GM23338 (cell line): ENCODE measurements around the gene ASPG. TPM values are rescaled to one million over a fixed set of nuclear protein-coding genes. Genes with fewer than 3 reads are reported as not detected.
"Not testable (repeated sequence)": the region's sequence is repeated elsewhere in the genome, so short reads cannot be mapped to it uniquely, and the experiment has no call there.

Experiments used
- ATAC-seq: fragments of 200-7000 bp; cut with Tn5 transposase; 3 replicates; pipeline ENCODE4 v1.9.1; 2020
- DNase-seq: peaks from one replicate; pipeline ENCODE4 v3.0.0-alpha.2; 2015; ENCODE audit warnings: low spot score
- H2AFZ ChIP-seq: fragments of 200-600 bp; sonication (generic); 2 replicates; pipeline ENCODE4 v1.8.0; 2016; ENCODE audit warnings: antibody characterized with exemption, mild to moderate bottlenecking, moderate library complexity
- H3F3A ChIP-seq: fragments of 200-600 bp; sonication (generic); replicated peaks from 2 replicates; pipeline ENCODE4 v1.8.0; 2017; ENCODE audit warnings: antibody characterized with exemption, mixed run types, low read depth
- H3K27ac ChIP-seq: fragments of 200-600 bp; sonication (generic); 2 replicates; pipeline ENCODE4 v1.6.1; 2016; ENCODE audit warnings: low read depth
- H3K27me3 ChIP-seq: fragments of 200-600 bp; sonication (generic); 2 replicates; pipeline ENCODE4 v1.8.0; 2016; ENCODE audit warnings: mild to moderate bottlenecking, mixed run types, moderate library complexity; ENCODE audit not compliant: insufficient read depth
- H3K36me3 ChIP-seq: fragments of 200-600 bp; sonication (generic); 2 replicates; pipeline ENCODE4 v1.8.0; 2016; ENCODE audit warnings: mild to moderate bottlenecking; ENCODE audit not compliant: insufficient read depth
- H3K4me1 ChIP-seq: fragments of 200-600 bp; sonication (generic); 2 replicates; pipeline ENCODE4 v1.8.0; 2016; ENCODE audit warnings: mild to moderate bottlenecking, moderate library complexity; ENCODE audit not compliant: insufficient read depth
- H3K4me2 ChIP-seq: fragments of 200-600 bp; sonication (generic); 2 replicates; pipeline ENCODE4 v1.7.1; 2017; ENCODE audit warnings: mixed run types
- H3K4me3 ChIP-seq: fragments of 200-600 bp; sonication (generic); 2 replicates; pipeline ENCODE4 v1.6.1; 2016; ENCODE audit warnings: mixed run types
- H3K79me2 ChIP-seq: fragments of 200-600 bp; sonication (generic); replicated peaks from 2 replicates; pipeline ENCODE4 v1.8.0; 2017; ENCODE audit warnings: mild to moderate bottlenecking; ENCODE audit not compliant: insufficient read depth
- H3K9me2 ChIP-seq: fragments of 200-600 bp; sonication (generic); 2 replicates; pipeline ENCODE4 v1.8.0; 2017; ENCODE audit not compliant: insufficient read depth
- H4K20me1 ChIP-seq: fragments of 200-600 bp; sonication (generic); replicated peaks from 2 replicates; pipeline ENCODE4 v1.8.0; 2017; ENCODE audit warnings: mild to moderate bottlenecking; ENCODE audit not compliant: insufficient read depth
- H3K27ac Mint-ChIP-seq: 2 replicates; pipeline ENCODE4 v1.8.0; 2020; ENCODE audit warnings: inconsistent platforms, mild to moderate bottlenecking, moderate library complexity, mixed read lengths
- H3K27me3 Mint-ChIP-seq: 3 replicates; pipeline ENCODE4 v1.8.0; 2022; ENCODE audit warnings: low read depth, mild to moderate bottlenecking, moderate library complexity, mixed read lengths, inconsistent platforms; ENCODE audit not compliant: insufficient read depth, poor library complexity
- H3K36me3 Mint-ChIP-seq: 3 replicates; pipeline ENCODE4 v1.8.0; 2021; ENCODE audit warnings: low read depth, mild to moderate bottlenecking, inconsistent platforms, moderate library complexity, mixed read lengths
- H3K4me1 Mint-ChIP-seq: 3 replicates; pipeline ENCODE4 v1.8.0; 2020; ENCODE audit warnings: mild to moderate bottlenecking, inconsistent platforms, mixed read lengths
- H3K4me3 Mint-ChIP-seq: 3 replicates; pipeline ENCODE4 v1.8.0; 2021; ENCODE audit warnings: moderate library complexity, mild to moderate bottlenecking, inconsistent platforms, mixed read lengths
- H3K9me3 Mint-ChIP-seq: 3 replicates; pipeline ENCODE4 v1.8.0; 2020; ENCODE audit warnings: moderate library complexity, mild to moderate bottlenecking, inconsistent platforms, mixed read lengths
- EZH2 ChIP-seq: fragments of 200-600 bp; sonication (generic); IDR thresholded peaks from one replicate; pipeline ENCODE4 v1.8.0; 2017; ENCODE audit warnings: antibody characterized with exemption, mild to moderate bottlenecking, low read depth; ENCODE audit not compliant: unreplicated experiment
- EZH2phosphoT487 ChIP-seq: fragments of 200-600 bp; sonication (generic); IDR thresholded peaks from one replicate; pipeline ENCODE4 v1.8.1; 2018; ENCODE audit warnings: antibody characterized with exemption; ENCODE audit not compliant: unreplicated experiment
- NANOG ChIP-seq: IDR thresholded peaks from 2 replicates; pipeline ENCODE4 v1.6.1; 2016; ENCODE audit warnings: antibody characterized with exemption, borderline replicate concordance
- ZNF462 ChIP-seq: fragments of 250-450 bp; sonication (Bioruptor Pico); IDR thresholded peaks from 2 replicates; pipeline ENCODE4 v1.5.0; 2020; ENCODE audit warnings: mild to moderate bottlenecking, moderate library complexity
- polyA plus RNA-seq: library from polyadenylated mRNA; unstranded; fragments of >200 nt; fragmentation: Nextera tagmentation; extraction: Ambion mirVana; gene quantifications from 2 replicates; pipeline ENCODE4 v1.2.1, GENCODE V29; 2016
- total RNA-seq: library from RNA; depleted of rRNA; stranded (reverse); fragments of >200 nt; shearing (Covaris generic); gene quantifications from 2 replicates; pipeline ENCODE4 v1.2.3, GENCODE V29; 2014

The ASPG gene
- total and polyA plus RNA-seq, 2 experiments from 2014 or later, result 0.61 to 6.2 TPM

- no peak for TF ChIP-seq EZH2
- no peak for TF ChIP-seq ZNF462 (CRISPR knock-in tag)
- no peak for TF ChIP-seq NANOG
- TF ChIP-seq EZH2phosphoT487, result no peak
These were observed 67.3 kb downstream of the ASPG start (continued) for GRCh38 chr14:104152686-104153393.

GRCh38 chr14:104153394-104153755, 67.9 kb downstream of the ASPG start:
- not testable (repeated sequence) for ATAC-seq, H3K9me2 ChIP-seq, H3K36me3 Mint-ChIP-seq

More at GRCh38 chr14:104153394-104153755, 67.9 kb downstream of the ASPG start:
- not testable (repeated sequence) for H3K27ac ChIP-seq, H4K20me1 ChIP-seq, H3F3A ChIP-seq, H3K36me3 ChIP-seq, H3K9me3 Mint-ChIP-seq, DNase-seq, H2AFZ ChIP-seq, H3K4me1 Mint-ChIP-seq, H3K4me3 Mint-ChIP-seq, H3K4me2 ChIP-seq, H3K27ac Mint-ChIP-seq, H3K27me3 ChIP-seq, H3K4me3 ChIP-seq, H3K27me3 Mint-ChIP-seq
- H3K4me1 ChIP-seq, result peaks cover 16% of the 10 kb centered on the region
- peaks cover 54% of the 10 kb centered on the region for H3K79me2 ChIP-seq
